Measurements from ENCODE around the gene SRGAP1. TPM values are rescaled to one million over a fixed set of nuclear protein-coding genes. Genes with fewer than 3 reads are reported as not detected.

The SRGAP1 gene
- polyA plus RNA-seq, 1 donor from 2014 or later, result 4.8 TPM

DNA sequence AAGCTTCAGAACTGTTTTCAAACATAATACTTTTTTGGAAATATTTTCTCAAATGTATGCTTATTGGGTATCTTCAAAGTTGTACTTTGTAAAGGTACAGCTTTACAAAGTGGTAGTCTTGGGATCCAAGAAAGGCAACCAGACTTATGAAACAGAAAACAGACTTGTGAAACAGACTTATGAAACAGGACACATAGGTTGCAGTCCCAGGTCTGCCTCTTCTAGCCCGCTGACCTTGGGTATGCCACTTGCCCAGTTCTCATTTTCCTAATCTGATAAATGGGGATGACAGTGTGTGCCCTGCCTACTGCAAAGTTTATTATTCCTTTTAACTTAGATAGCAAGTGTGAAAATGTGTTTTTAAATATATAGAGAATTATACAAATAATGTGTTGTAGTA is 263.3 kb downstream of the SRGAP1 start:
- Histone ChIP-seq H3K9me2 (ENCODE audit: insufficient read depth, low read length) (no peaks in the 10 kb centered on the region), H3K9ac (ENCODE audit: low read length) (no peak overlapping the region), H2AFZ (ENCODE audit: low read depth, low read length) (no peak overlapping the region), H4K20me1 (ENCODE audit: insufficient read depth) (no peaks in the 10 kb centered on the region), H3K27me3 (ENCODE audit: insufficient read depth, low read depth, low read length) (no peaks in the 10 kb centered on the region), H3K27ac (ENCODE audit: low read length) (no peak overlapping the region), H3K36me3 (ENCODE audit: insufficient read depth, low read length) (peaks cover 16% of the 10 kb centered on the region), H3K79me2 (replicated peaks; ENCODE audit: insufficient read depth, low read length) (no peaks in the 10 kb centered on the region), H3K9me3 (ENCODE audit: low read length) (no peaks in the 10 kb centered on the region), H3K4me3 (ENCODE audit: low read length) (no peak overlapping the region), H3F3A (ENCODE audit: insufficient read depth, low read length, poor library complexity, severe bottlenecking) (no peaks in the 10 kb centered on the region), H3K4me2 (ENCODE audit: low read length) (no peak overlapping the region)
- no peak for TF ChIP-seq SMC3 (conservative IDR thresholded peaks at IDR 0.05; ENCODE audit: poor library complexity)
- TF ChIP-seq RAD21 (conservative IDR thresholded peaks at IDR 0.05), result no peak
- TF ChIP-seq, protein P1, sequence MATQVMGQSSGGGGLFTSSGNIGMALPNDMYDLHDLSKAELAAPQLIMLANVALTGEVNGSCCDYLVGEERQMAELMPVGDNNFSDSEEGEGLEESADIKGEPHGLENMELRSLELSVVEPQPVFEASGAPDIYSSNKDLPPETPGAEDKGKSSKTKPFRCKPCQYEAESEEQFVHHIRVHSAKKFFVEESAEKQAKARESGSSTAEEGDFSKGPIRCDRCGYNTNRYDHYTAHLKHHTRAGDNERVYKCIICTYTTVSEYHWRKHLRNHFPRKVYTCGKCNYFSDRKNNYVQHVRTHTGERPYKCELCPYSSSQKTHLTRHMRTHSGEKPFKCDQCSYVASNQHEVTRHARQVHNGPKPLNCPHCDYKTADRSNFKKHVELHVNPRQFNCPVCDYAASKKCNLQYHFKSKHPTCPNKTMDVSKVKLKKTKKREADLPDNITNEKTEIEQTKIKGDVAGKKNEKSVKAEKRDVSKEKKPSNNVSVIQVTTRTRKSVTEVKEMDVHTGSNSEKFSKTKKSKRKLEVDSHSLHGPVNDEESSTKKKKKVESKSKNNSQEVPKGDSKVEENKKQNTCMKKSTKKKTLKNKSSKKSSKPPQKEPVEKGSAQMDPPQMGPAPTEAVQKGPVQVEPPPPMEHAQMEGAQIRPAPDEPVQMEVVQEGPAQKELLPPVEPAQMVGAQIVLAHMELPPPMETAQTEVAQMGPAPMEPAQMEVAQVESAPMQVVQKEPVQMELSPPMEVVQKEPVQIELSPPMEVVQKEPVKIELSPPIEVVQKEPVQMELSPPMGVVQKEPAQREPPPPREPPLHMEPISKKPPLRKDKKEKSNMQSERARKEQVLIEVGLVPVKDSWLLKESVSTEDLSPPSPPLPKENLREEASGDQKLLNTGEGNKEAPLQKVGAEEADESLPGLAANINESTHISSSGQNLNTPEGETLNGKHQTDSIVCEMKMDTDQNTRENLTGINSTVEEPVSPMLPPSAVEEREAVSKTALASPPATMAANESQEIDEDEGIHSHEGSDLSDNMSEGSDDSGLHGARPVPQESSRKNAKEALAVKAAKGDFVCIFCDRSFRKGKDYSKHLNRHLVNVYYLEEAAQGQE (IDR thresholded peaks at IDR 0.05; ENCODE audit: borderline replicate concordance), result no peak
- TF ChIP-seq EP300 (conservative IDR thresholded peaks at IDR 0.05; ENCODE audit: poor library complexity, severe bottlenecking), result no peak
- no peak for TF ChIP-seq TAF1 (IDR thresholded peaks at IDR 0.05; ENCODE audit: low read depth)
- no peak for TF ChIP-seq POLR2AphosphoS5 (IDR thresholded peaks at IDR 0.05)
- TF ChIP-seq MXI1 (conservative IDR thresholded peaks at IDR 0.05; ENCODE audit: poor library complexity, severe bottlenecking), result no peak

DNA sequence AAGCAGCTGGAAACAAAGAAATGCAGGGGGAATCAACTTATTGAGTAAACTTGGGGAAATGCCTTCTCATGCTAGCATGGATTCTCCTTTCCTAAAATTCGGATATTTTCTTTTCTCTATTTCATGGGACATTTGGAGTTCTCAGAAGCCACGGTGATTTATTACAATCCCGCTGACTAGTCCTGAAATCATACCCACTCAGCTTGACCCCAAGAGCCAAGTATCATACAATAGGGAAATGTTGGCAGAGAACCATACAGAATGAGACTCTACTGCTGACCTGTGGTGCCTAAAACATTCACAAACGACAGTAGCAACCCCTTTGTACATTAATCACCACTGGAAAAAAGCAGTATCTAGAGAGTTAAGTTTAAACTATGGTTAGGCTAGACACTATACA is 265.2 kb downstream of the SRGAP1 start:
- Histone ChIP-seq H3K79me2 (replicated peaks; ENCODE audit: insufficient read depth, low read length) (no peaks in the 10 kb centered on the region), H3F3A (ENCODE audit: insufficient read depth, low read length, poor library complexity, severe bottlenecking) (no peaks in the 10 kb centered on the region), H3K9me2 (ENCODE audit: insufficient read depth, low read length) (no peaks in the 10 kb centered on the region), H3K27me3 (ENCODE audit: insufficient read depth, low read depth, low read length) (no peaks in the 10 kb centered on the region), H3K4me2 (ENCODE audit: low read length) (no peak overlapping the region), H3K9ac (ENCODE audit: low read length) (no peak overlapping the region), H4K20me1 (ENCODE audit: insufficient read depth) (no peaks in the 10 kb centered on the region), H2AFZ (ENCODE audit: low read depth, low read length) (no peak overlapping the region), H3K36me3 (ENCODE audit: insufficient read depth, low read length) (peaks cover 16% of the 10 kb centered on the region), H3K9me3 (ENCODE audit: low read length) (no peaks in the 10 kb centered on the region), H3K4me3 (ENCODE audit: low read length) (no peak overlapping the region), H3K27ac (ENCODE audit: low read length) (no peak overlapping the region)
- no peak for TF ChIP-seq SMC3 (conservative IDR thresholded peaks at IDR 0.05; ENCODE audit: poor library complexity)
- no peak for TF ChIP-seq TAF1 (IDR thresholded peaks at IDR 0.05; ENCODE audit: low read depth)
- TF ChIP-seq, protein P2, sequence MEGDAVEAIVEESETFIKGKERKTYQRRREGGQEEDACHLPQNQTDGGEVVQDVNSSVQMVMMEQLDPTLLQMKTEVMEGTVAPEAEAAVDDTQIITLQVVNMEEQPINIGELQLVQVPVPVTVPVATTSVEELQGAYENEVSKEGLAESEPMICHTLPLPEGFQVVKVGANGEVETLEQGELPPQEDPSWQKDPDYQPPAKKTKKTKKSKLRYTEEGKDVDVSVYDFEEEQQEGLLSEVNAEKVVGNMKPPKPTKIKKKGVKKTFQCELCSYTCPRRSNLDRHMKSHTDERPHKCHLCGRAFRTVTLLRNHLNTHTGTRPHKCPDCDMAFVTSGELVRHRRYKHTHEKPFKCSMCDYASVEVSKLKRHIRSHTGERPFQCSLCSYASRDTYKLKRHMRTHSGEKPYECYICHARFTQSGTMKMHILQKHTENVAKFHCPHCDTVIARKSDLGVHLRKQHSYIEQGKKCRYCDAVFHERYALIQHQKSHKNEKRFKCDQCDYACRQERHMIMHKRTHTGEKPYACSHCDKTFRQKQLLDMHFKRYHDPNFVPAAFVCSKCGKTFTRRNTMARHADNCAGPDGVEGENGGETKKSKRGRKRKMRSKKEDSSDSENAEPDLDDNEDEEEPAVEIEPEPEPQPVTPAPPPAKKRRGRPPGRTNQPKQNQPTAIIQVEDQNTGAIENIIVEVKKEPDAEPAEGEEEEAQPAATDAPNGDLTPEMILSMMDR (IDR thresholded peaks at IDR 0.05; ENCODE audit: poor library complexity, severe bottlenecking), result no peak
- TF ChIP-seq, protein P1 (IDR thresholded peaks at IDR 0.05; ENCODE audit: borderline replicate concordance), result no peak
- TF ChIP-seq EP300 (conservative IDR thresholded peaks at IDR 0.05; ENCODE audit: poor library complexity, severe bottlenecking), result no peak

Measured in neural cell (in vitro differentiated cells).